ENCODE data around the gene GRIPAP1. TPM values are rescaled to one million over a fixed set of nuclear protein-coding genes. Genes with fewer than 3 reads are reported as not detected.
A peak's percentile ranks its signal among the peaks of the same experiment; 100 is the strongest.

The GRIPAP1 gene
- polyA plus RNA-seq, result 10 to 100 TPM in 1 of 3 donors, 1 to 10 TPM in 1, under 1 TPM in 1; 0.62 to 19.8 (median 7.7) TPM

DNA sequence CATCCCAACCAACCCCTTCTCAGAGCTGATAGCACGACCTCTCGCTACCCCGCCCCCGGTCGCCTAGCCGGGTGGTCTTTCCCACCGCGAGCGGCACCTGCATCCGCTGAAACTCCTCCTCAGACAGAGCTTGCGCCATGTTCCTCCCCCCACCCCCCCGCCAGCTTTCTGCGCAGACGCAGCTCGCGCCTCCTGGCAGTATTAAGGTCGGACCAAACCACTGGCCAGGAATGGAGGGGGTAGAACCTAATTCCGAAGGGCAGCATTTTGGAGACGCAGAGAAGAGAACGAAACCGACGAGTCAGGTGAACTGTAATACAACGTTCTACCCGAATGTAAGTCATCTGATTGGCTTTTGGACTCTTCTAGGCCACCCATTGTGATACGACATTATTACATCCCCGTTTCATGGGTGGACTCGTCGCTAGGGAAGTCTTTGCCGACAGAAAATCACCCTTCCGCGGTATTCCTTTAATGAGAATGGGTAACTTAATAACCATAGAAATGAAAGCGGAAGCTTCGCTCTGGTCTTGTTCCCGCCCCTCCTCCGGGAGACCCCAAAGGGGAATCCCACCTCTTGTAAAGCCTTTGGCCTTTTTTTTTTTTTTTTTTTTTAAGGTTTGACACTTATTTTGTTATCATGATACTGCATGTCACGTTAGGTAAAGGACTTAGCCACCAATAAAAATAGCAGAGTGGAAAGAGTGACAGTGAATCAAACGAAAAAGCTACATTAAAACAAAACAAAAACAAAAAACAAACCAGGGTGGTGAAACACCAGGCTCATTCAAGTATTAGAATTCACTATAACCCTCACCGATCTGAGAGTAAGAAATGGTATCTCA lies at the start of gene GRIPAP1:
Gene GRIPAP1 (minus strand): TSS at position 174 of the 845 bp plus-strand sequence. CDS start 35 bp downstream, at position 139.
- Mint-ChIP-seq H3K27ac (peak within 1 kb of the TSS; percentile 89 to 99 (median 99)), H3K36me3 (peaks cover 0 to 7% (median 0%) of the 10 kb centered on the region in 3 donors), H3K4me3 (peak within 1 kb of the TSS; percentile 95 to 98 (median 97)), H3K9me3 (no peaks in the 10 kb centered on the region), H3K27me3 (ENCODE audit: low read depth in 3 of 3) (peaks cover 14 to 24% (median 14%) of the 10 kb centered on the region in 3 donors), H3K4me1 (peaks cover 15 to 25% of the 10 kb centered on the region in 2 donors)
- peak; percentile 84 to 90 (median 87) for DNase-seq

- DNase-seq, result no peak
- Mint-ChIP-seq H3K27me3 (ENCODE audit: low read depth in 3 of 3) (peaks cover 4 to 10% (median 6%) of the 10 kb centered on the region in 3 donors), H3K36me3 (no peaks in the 10 kb centered on the region), H3K27ac (peak overlapping the region; percentile 79 to 93 (median 88)), H3K9me3 (no peaks in the 10 kb centered on the region), H3K4me3 (peak overlapping the region; percentile 81 to 88 (median 85)), H3K4me1 (peaks cover 34 to 39% of the 10 kb centered on the region in 2 donors)
Observed at GRCh38 chrX:49043987-49044281, 41.9 kb upstream of the GRIPAP1 start.

DNA sequence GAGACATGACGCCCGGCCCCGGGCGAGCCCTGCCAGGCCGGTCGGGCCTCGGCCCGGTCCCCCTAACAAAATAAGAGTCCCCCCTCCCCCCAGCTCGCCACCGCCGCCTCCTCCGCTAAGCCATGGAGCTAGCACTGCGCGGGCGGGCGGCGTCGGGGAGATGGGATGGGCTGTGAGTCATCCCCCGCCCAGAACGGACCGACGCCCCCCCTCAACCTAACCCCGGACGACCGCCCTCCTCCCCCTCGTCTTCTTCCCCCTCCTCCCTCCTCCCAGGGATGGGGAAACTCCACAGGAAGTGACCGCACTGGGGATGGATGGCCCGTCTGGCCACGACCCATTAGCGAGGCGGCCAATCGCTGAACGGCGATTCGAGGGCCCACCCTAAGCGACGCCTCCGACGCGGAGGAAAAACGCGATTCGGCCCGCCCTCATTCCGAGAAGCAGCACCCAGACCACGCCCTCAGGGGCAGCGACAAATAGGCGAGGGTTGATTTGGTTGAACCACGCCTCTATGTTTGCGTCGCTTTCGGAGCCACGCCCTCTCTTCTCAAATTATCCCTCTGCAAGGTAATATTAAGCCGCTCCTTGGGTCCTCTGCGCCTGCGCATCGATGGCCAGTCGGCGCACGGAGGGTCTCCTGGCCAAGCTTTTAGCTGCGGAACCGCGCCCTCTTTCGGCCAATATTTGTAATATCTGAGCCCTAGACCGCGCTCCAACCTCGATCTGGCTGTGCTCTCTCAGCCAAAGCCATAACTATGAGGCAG lies 41.3 kb upstream of the GRIPAP1 start, which contains the start of gene TFE3:
Gene TFE3 (minus strand): TSS at position 138 of the 767 bp plus-strand sequence. CDS start 131 bp downstream, at position 7.
- peaks cover 0 to 4% (median 0%) of the 10 kb centered on the region in 3 donors for H3K36me3 Mint-ChIP-seq
- peak; percentile 94 to 97 (median 96) for DNase-seq
- H3K27ac Mint-ChIP-seq, result peak within 1 kb of the TSS; percentile 87 to 97 (median 92)
- no peaks in the 10 kb centered on the region for H3K9me3 Mint-ChIP-seq
- H3K4me1 Mint-ChIP-seq, result peaks cover 39 to 40% of the 10 kb centered on the region in 2 donors
- peak within 1 kb of the TSS; percentile 82 to 88 (median 86) for H3K4me3 Mint-ChIP-seq
- peaks cover 4 to 10% (median 6%) of the 10 kb centered on the region in 3 donors for H3K27me3 Mint-ChIP-seq (ENCODE audit: low read depth in 3 of 3)

- Mint-ChIP-seq H3K27ac (peak overlapping the region; percentile 87 to 97 (median 92)), H3K4me1 (peaks cover 39 to 40% of the 10 kb centered on the region in 2 donors), H3K9me3 (no peaks in the 10 kb centered on the region), H3K4me3 (peak overlapping the region; percentile 82 to 88 (median 86)), H3K36me3 (peaks cover 0 to 4% (median 0%) of the 10 kb centered on the region in 3 donors), H3K27me3 (ENCODE audit: low read depth in 3 of 3) (peaks cover 2 to 10% (median 6%) of the 10 kb centered on the region in 3 donors)
- no peak for DNase-seq
Observed at GRCh38 chrX:49042581-49043219, 40.6 kb upstream of the GRIPAP1 start.

DNA sequence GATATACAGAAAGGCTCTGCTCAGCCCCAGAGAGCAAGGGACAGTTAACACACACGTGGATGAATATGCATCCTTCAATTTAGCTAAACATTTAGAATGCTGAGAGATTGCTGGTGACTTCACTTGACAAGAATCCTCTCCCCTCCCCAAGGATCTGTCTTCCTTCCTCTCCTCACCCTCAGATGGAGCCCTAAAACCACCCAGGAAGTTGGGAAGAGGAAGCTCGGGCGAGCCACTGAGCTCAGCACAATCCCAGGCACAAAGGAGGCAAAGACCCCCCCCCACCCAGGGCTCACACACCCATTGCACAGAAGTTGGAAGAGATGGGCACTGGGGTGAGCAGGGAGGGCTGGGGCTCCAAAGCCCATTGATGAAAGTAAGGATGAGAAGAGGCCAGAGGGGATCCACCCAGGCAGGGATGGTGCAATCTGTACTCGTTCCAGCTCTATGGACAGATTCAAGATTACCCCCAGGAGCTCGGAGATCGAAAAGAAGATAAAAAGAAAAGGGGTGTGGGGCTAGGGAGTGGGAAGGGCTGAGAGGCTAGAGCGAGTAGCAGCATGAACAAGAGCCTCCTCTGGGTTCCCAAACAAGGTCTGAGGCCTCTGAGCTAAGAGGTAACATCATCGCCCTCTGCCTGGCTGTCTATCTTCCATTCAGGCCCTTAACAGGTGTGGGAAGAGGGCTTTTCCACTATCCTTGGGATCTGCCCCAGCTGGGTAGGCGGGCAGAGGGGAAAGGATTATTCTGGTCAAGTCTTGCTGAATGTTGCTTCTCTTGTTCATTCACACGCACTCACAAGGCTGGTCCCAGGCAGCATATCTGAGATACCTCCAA lies 39.9 kb upstream of the GRIPAP1 start:
- Mint-ChIP-seq H3K4me1 (peaks cover 39 to 40% of the 10 kb centered on the region in 2 donors), H3K36me3 (peaks cover 0 to 4% (median 0%) of the 10 kb centered on the region in 3 donors)

GRCh38 chrX:49040376-49040955 lies 38.4 kb upstream of the GRIPAP1 start:
- Mint-ChIP-seq H3K27me3 (ENCODE audit: low read depth in 3 of 3) (peaks cover 0 to 10% (median 6%) of the 10 kb centered on the region in 3 donors), H3K4me1 (peaks cover 39 to 40% of the 10 kb centered on the region in 2 donors), H3K4me3 (peak overlapping the region in 2 of 5 donors; percentile 3 to 26), H3K36me3 (peaks cover 0 to 4% (median 0%) of the 10 kb centered on the region in 3 donors), H3K27ac (peak overlapping the region in 5 of 6 donors; percentile 21 to 73 (median 55)), H3K9me3 (no peaks in the 10 kb centered on the region)
- no peak for DNase-seq

More for the DNA sequence above, 39.9 kb upstream of the GRIPAP1 start:
- Mint-ChIP-seq H3K27me3 (ENCODE audit: low read depth in 3 of 3) (peaks cover 2 to 10% (median 6%) of the 10 kb centered on the region in 3 donors), H3K4me3 (peak overlapping the region; percentile 82 to 88 (median 86)), H3K9me3 (no peaks in the 10 kb centered on the region), H3K27ac (peak overlapping the region; percentile 87 to 97 (median 92))
- DNase-seq, result no peak

- H3K9me3 Mint-ChIP-seq, result no peaks in the 10 kb centered on the region
- peaks cover 0 to 10% (median 6%) of the 10 kb centered on the region in 3 donors for H3K27me3 Mint-ChIP-seq (ENCODE audit: low read depth in 3 of 3)
- peaks cover 0 to 4% (median 0%) of the 10 kb centered on the region in 3 donors for H3K36me3 Mint-ChIP-seq
- H3K27ac Mint-ChIP-seq, result peak overlapping the region; percentile 21 to 80 (median 54)
- H3K4me3 Mint-ChIP-seq, result peak overlapping the region in 2 of 5 donors; percentile 26 to 33
- peak in 2 of 3 donors; percentile 10 to 21 for DNase-seq
- peaks cover 39 to 40% of the 10 kb centered on the region in 2 donors for H3K4me1 Mint-ChIP-seq
Observed at GRCh38 chrX:49039598-49040375, 37.7 kb upstream of the GRIPAP1 start.

GRCh38 chrX:49037883-49038475 lies 35.9 kb upstream of the GRIPAP1 start:
- no peak for DNase-seq
- H3K36me3 Mint-ChIP-seq, result peaks cover 0 to 7% (median 4%) of the 10 kb centered on the region in 3 donors
- H3K4me3 Mint-ChIP-seq, result no peak overlapping the region
- peaks cover 32 to 33% of the 10 kb centered on the region in 2 donors for H3K4me1 Mint-ChIP-seq
- H3K27me3 Mint-ChIP-seq (ENCODE audit: low read depth in 3 of 3), result peaks cover 0 to 3% (median 0%) of the 10 kb centered on the region in 3 donors
- no peaks in the 10 kb centered on the region for H3K9me3 Mint-ChIP-seq
- H3K27ac Mint-ChIP-seq, result peak overlapping the region in 1 of 6 donors; percentile 5

DNA sequence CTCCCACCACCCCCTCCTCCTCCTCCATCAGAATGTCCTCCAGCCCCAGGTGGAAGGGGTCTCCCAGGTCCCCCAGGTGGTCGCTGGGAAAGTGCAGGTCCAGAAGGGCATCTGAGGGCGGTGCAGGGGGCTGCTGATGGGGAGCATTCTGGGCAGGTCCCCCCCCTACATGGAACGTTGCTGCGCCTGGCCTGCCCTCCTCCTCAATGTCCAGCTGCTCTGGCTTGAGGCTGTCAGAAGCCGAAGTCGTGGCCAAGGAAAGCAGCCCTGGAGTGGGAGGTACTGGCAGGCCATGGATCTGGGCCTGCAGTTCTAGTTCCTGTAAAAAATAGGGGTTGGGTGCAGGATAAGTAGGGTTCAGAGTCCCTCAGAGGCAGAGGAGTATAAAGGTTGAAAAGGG lies 28.2 kb upstream of the GRIPAP1 start:
- no peak for DNase-seq
- H3K9me3 Mint-ChIP-seq, result no peaks in the 10 kb centered on the region
- H3K36me3 Mint-ChIP-seq, result peaks cover 4 to 8% (median 4%) of the 10 kb centered on the region in 3 donors
- H3K27ac Mint-ChIP-seq, result no peak overlapping the region
- no peak overlapping the region for H3K4me3 Mint-ChIP-seq
- H3K4me1 Mint-ChIP-seq, result no peaks in the 10 kb centered on the region
- peaks cover 0 to 5% (median 0%) of the 10 kb centered on the region in 3 donors for H3K27me3 Mint-ChIP-seq (ENCODE audit: low read depth in 3 of 3)

DNA sequence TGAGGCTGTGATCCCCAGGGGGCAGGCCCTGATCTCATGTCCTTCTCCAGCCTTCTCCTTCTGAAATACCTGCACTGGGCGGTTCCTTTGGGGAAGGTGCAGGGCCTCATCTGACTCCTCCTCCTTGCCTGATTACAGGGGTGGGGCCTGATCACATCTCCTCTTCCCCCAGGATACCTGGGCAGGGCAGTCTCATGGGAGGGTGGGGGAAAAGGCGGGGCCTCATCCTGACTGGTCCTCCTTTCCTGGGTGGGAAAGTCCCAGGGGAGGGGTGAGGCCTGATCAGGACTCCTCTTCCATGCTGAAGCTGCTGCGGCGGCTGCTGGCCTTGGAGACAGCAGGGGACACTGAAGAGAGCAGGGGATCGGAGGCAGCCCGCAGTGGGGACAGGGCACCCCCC lies 27.8 kb upstream of the GRIPAP1 start:
- Mint-ChIP-seq H3K36me3 (peaks cover 4 to 8% (median 4%) of the 10 kb centered on the region in 3 donors), H3K27ac (peak overlapping the region in 1 of 6 donors; percentile 17), H3K4me3 (no peak overlapping the region), H3K4me1 (no peaks in the 10 kb centered on the region), H3K27me3 (ENCODE audit: low read depth in 3 of 3) (peaks cover 0 to 5% (median 0%) of the 10 kb centered on the region in 3 donors), H3K9me3 (no peaks in the 10 kb centered on the region)
- no peak for DNase-seq

GRCh38 chrX:49019599-49020249 lies 17.7 kb upstream of the GRIPAP1 start:
- no peak overlapping the region for H3K27ac Mint-ChIP-seq
- no peak overlapping the region for H3K4me3 Mint-ChIP-seq
- peaks cover 0 to 3% (median 0%) of the 10 kb centered on the region in 3 donors for H3K27me3 Mint-ChIP-seq (ENCODE audit: low read depth in 3 of 3)
- no peaks in the 10 kb centered on the region for H3K9me3 Mint-ChIP-seq
- DNase-seq, result no peak
- H3K36me3 Mint-ChIP-seq, result no peaks in the 10 kb centered on the region
- H3K4me1 Mint-ChIP-seq, result no peaks in the 10 kb centered on the region

Data from immature natural killer cell (primary cell).